ENCODE results near the gene FGGY.

- no peak for TF ChIP-seq POLR2AphosphoS5 (IDR thresholded peaks at IDR 0.05; ENCODE audit: borderline replicate concordance, low read depth, low read length)
- no peak for TF ChIP-seq EZH2 (IDR thresholded peaks at IDR 0.05)
- no peak for TF ChIP-seq FOXP2 (optimal IDR thresholded peaks at IDR 0.05; ENCODE audit: control extremely low read depth, extremely low read length, insufficient read depth)
Observed at GRCh38 chr1:59743324-59744091, 446.6 kb downstream of the FGGY start.
